Caco-2 (cell line): Measurements from ENCODE around the gene FIBIN. TPM values are rescaled to one million over a fixed set of nuclear protein-coding genes. Genes with fewer than 3 reads are reported as not detected.

Experiments used
- BruUV-seq: library from RNA; stranded (reverse); fragments of 400-500 nt; replicated peaks from 2 replicates; lab custom pipeline; 2021; lab: Mats Ljungman, UMichigan
- CTCF ChIA-PET: fragments of 300-600 bp; sonication (Branson Sonifier 250); formaldehyde crosslinking; loops from one replicate; lab custom pipeline; 2022; ENCODE audit warnings: antibody characterized with exemption; lab: Charles Lee
- POLR2A ChIA-PET: fragments of 300-600 bp; sonication (Branson Sonifier 250); formaldehyde crosslinking; loops from one replicate; lab custom pipeline; 2022; ENCODE audit warnings: antibody characterized with exemption; lab: Charles Lee
- DNase-seq, 2 experiments: peaks; one replicate each; pipeline versions ENCODE4 v3.0.0 to v3.0.0-alpha.2; 2020 to 2022
- H3K27me3 ChIP-seq: replicated peaks from 2 replicates; pipeline ENCODE4 v1.6.0; 2011; ENCODE audit warnings: low read length; ENCODE audit not compliant: control insufficient read depth, insufficient read depth
- H3K36me3 ChIP-seq: 2 replicates; pipeline ENCODE4 v1.5.1; 2011; ENCODE audit warnings: low read length; ENCODE audit not compliant: control insufficient read depth, insufficient read depth
- H3K4me1 ChIP-seq: fragments of 250-450 bp; sonication (Bioruptor Pico); 2 replicates; pipeline ENCODE4 v1.5.1; 2020; ENCODE audit warnings: mild to moderate bottlenecking
- H3K4me3 ChIP-seq: 2 replicates; pipeline ENCODE4 v1.5.1; 2011; ENCODE audit warnings: low read depth, mild to moderate bottlenecking, control low read depth, low read length
- H3K9me3 ChIP-seq: fragments of 250-450 bp; sonication (Bioruptor Pico); 2 replicates; pipeline ENCODE4 v1.5.1; 2020; ENCODE audit warnings: mild to moderate bottlenecking, moderate library complexity
- H3K27ac Mint-ChIP-seq: one replicate; pipeline ENCODE4 v1.8.0; 2022; ENCODE audit warnings: mixed read lengths; ENCODE audit not compliant: unreplicated experiment
- H3K27me3 Mint-ChIP-seq: one replicate; pipeline ENCODE4 v1.8.0; 2022; ENCODE audit warnings: mixed read lengths; ENCODE audit not compliant: insufficient read depth, unreplicated experiment
- H3K36me3 Mint-ChIP-seq: one replicate; pipeline ENCODE4 v1.8.0; 2022; ENCODE audit warnings: mild to moderate bottlenecking, mixed read lengths; ENCODE audit not compliant: insufficient read depth, unreplicated experiment
- H3K4me1 Mint-ChIP-seq: one replicate; pipeline ENCODE4 v1.8.0; 2022; ENCODE audit warnings: low read depth, mixed read lengths; ENCODE audit not compliant: unreplicated experiment
- H3K4me3 Mint-ChIP-seq: one replicate; pipeline ENCODE4 v1.8.0; 2022; ENCODE audit warnings: mild to moderate bottlenecking, moderate library complexity, mixed read lengths; ENCODE audit not compliant: unreplicated experiment
- H3K9me3 Mint-ChIP-seq: one replicate; pipeline ENCODE4 v1.8.0; 2022; ENCODE audit warnings: mixed read lengths; ENCODE audit not compliant: unreplicated experiment
- CTCF ChIP-seq, 2 experiments: fragments of 200-600 bp in 1 of 2; IDR thresholded peaks; 1 replicate in 1 of 2; 2 replicates in 1 of 2; pipeline versions ENCODE4 v1.5.1 to v1.8.0; 2011 to 2022; ENCODE audit warnings: antibody characterized with exemption in 1 of 2, control low read depth in 1 of 2, inconsistent platforms in 1 of 2, low read depth in 1 of 2, low read length in 1 of 2, mild to moderate bottlenecking in 1 of 2, moderate library complexity in 1 of 2; ENCODE audit not compliant: insufficient read depth in 1 of 2, severe bottlenecking in 1 of 2, unreplicated experiment in 1 of 2
- intact Hi-C: fragments of 100-400 bp; cut with micrococcal nuclease; formaldehyde crosslinking; loops from one replicate; pipeline ENCODE4 v1.10.0; 2022; ENCODE audit not compliant: unreplicated experiment
- total RNA-seq: library from RNA; stranded (reverse); gene quantifications from 2 replicates; pipeline ENCODE4 v1.2.3, GENCODE V29; 2022

The FIBIN gene
- total RNA-seq, 1 experiment from 2014 or later, result 0.16 TPM

GRCh38 chr11:27002431-27002830, 8.5 kb downstream of the FIBIN start:
- Histone ChIP-seq H3K4me3 (no peak overlapping the region), H3K36me3 (no peaks in the 10 kb centered on the region), H3K27me3 (no peaks in the 10 kb centered on the region), H3K4me1 (no peaks in the 10 kb centered on the region), H3K9me3 (no peaks in the 10 kb centered on the region)
- no peak for DNase-seq
- TF ChIP-seq CTCF (IDR thresholded peaks at IDR 0.05; ENCODE audit: insufficient read depth in 1 of 2, low read depth in 1 of 2, low read length in 1 of 2, severe bottlenecking in 1 of 2, unreplicated experiment in 1 of 2), result no peak
- no peak overlapping the region for H3K4me3 Mint-ChIP-seq
- no peaks in the 10 kb centered on the region for H3K27me3 Mint-ChIP-seq
- H3K9me3 Mint-ChIP-seq, result no peaks in the 10 kb centered on the region
- intact Hi-C loops, result no loop called here
- H3K36me3 Mint-ChIP-seq, result no peaks in the 10 kb centered on the region
- POLR2A ChIA-PET, result no interaction called here
- H3K4me1 Mint-ChIP-seq, result no peaks in the 10 kb centered on the region
- no TSS peak for BruUV-seq
- H3K27ac Mint-ChIP-seq, result no peak overlapping the region
- CTCF ChIA-PET, result no interaction called here

- H3K4me3 ChIP-seq, result no peak overlapping the region
- Mint-ChIP-seq H3K27ac (no peak overlapping the region), H3K9me3 (no peaks in the 10 kb centered on the region), H3K36me3 (no peaks in the 10 kb centered on the region), H3K4me1 (no peaks in the 10 kb centered on the region), H3K4me3 (no peak overlapping the region), H3K27me3 (no peaks in the 10 kb centered on the region)
- H3K4me1 ChIP-seq, result no peaks in the 10 kb centered on the region
- H3K36me3 ChIP-seq, result no peaks in the 10 kb centered on the region
- TF ChIP-seq CTCF (IDR thresholded peaks at IDR 0.05; ENCODE audit: insufficient read depth in 1 of 2, low read depth in 1 of 2, low read length in 1 of 2, severe bottlenecking in 1 of 2, unreplicated experiment in 1 of 2), result no peak
- BruUV-seq, result no TSS peak
- DNase-seq, result no peak
- CTCF ChIA-PET, result no interaction called here
- no peaks in the 10 kb centered on the region for H3K27me3 ChIP-seq
- no peaks in the 10 kb centered on the region for H3K9me3 ChIP-seq
- POLR2A ChIA-PET, result no interaction called here
- intact Hi-C loops, result no loop called here
Measured at GRCh38 chr11:27002838-27003237, 8.9 kb downstream of the FIBIN start.

GRCh38 chr11:27004103-27004502, 10.2 kb downstream of the FIBIN start:
- H3K4me1 ChIP-seq, result no peaks in the 10 kb centered on the region
- H3K36me3 ChIP-seq, result no peaks in the 10 kb centered on the region
- H3K36me3 Mint-ChIP-seq, result no peaks in the 10 kb centered on the region
- POLR2A ChIA-PET, result no interaction called here
- BruUV-seq, result no TSS peak
- no peaks in the 10 kb centered on the region for H3K27me3 ChIP-seq
- intact Hi-C loops, result no loop called here
- no peaks in the 10 kb centered on the region for H3K9me3 ChIP-seq
- no peak overlapping the region for H3K27ac Mint-ChIP-seq
- no peak for DNase-seq
- no peak overlapping the region for H3K4me3 Mint-ChIP-seq
- CTCF ChIA-PET, result no interaction called here
- no peaks in the 10 kb centered on the region for H3K27me3 Mint-ChIP-seq
- no peaks in the 10 kb centered on the region for H3K4me1 Mint-ChIP-seq
- no peaks in the 10 kb centered on the region for H3K9me3 Mint-ChIP-seq
- TF ChIP-seq CTCF (IDR thresholded peaks at IDR 0.05; ENCODE audit: insufficient read depth in 1 of 2, low read depth in 1 of 2, low read length in 1 of 2, severe bottlenecking in 1 of 2, unreplicated experiment in 1 of 2), result no peak
- H3K4me3 ChIP-seq, result no peak overlapping the region
